ENCODE data around the gene STXBP4.

GRCh38 chr17:54967621-54968261 lies 824 bp upstream of the STXBP4 start:
- TF ChIP-seq EZH2 (IDR thresholded peaks at IDR 0.05) = no peak
- no peak for TF ChIP-seq POLR2AphosphoS5 (IDR thresholded peaks at IDR 0.05; ENCODE audit: borderline replicate concordance, low read depth, low read length)
- TF ChIP-seq FOXP2 (optimal IDR thresholded peaks at IDR 0.05; ENCODE audit: control extremely low read depth, extremely low read length, insufficient read depth) = no peak
